H1 (cell line): ENCODE data around the gene NOXO1. TPM values are rescaled to one million over a fixed set of nuclear protein-coding genes. Genes with fewer than 3 reads are reported as not detected.

Source experiments
- CTCF ChIA-PET: fragments of 300-600 bp; sonication (Branson Sonifier 250); formaldehyde crosslinking; loops from one replicate; lab custom pipeline; 2021; ENCODE audit not compliant: partially characterized antibody; lab: Charles Lee
- POLR2A ChIA-PET: fragments of 300-600 bp; sonication (Branson Sonifier 250); formaldehyde crosslinking; loops from one replicate; lab custom pipeline; 2021; ENCODE audit warnings: inconsistent platforms; ENCODE audit not compliant: partially characterized antibody; lab: Charles Lee
- DNase-seq, 2 experiments: peaks; one replicate each; pipeline versions ENCODE4 v3.0.0 to v3.0.0-alpha.2; 2010 to 2022; ENCODE audit warnings: low spot score in 2 of 2, low read depth in 1 of 2, mixed read lengths in 1 of 2
- FAIRE-seq: peaks from 2 replicates; lab custom pipeline; 2011; peaks lifted over from hg19 to GRCh38; lab: Jason Lieb, UNC
- H2AFZ ChIP-seq: 2 replicates; pipeline ENCODE4 v1.8.1; 2012; ENCODE audit warnings: low read length, inconsistent platforms
- H2AK5ac ChIP-seq: 2 replicates; pipeline ENCODE4 v1.6.1; 2013; ENCODE audit warnings: low read depth, low read length
- H2BK120ac ChIP-seq: replicated peaks from 2 replicates; pipeline ENCODE3; 2013; ENCODE audit warnings: low read depth, low read length, inconsistent platforms
- H2BK12ac ChIP-seq: 2 replicates; pipeline ENCODE4 v1.6.1; 2013; ENCODE audit warnings: low read depth, low read length
- H2BK15ac ChIP-seq: 2 replicates; pipeline ENCODE4 v1.6.1; 2013; ENCODE audit warnings: low read length
- H2BK20ac ChIP-seq: 2 replicates; pipeline ENCODE4 v1.6.1; 2013; ENCODE audit warnings: low read length
- H2BK5ac ChIP-seq: 2 replicates; pipeline ENCODE4 v1.6.1; 2013; ENCODE audit warnings: low read depth, low read length
- H3K14ac ChIP-seq: 2 replicates; pipeline ENCODE4 v1.6.1; 2013; ENCODE audit warnings: inconsistent platforms; ENCODE audit not compliant: insufficient read length
- H3K18ac ChIP-seq: 2 replicates; pipeline ENCODE4 v1.6.1; 2013; ENCODE audit warnings: low read length; ENCODE audit errors: extremely low read depth
- H3K23ac ChIP-seq: 2 replicates; pipeline ENCODE4 v1.6.1; 2013; ENCODE audit warnings: inconsistent platforms; ENCODE audit not compliant: insufficient read length
- H3K23me2 ChIP-seq: 2 replicates; pipeline ENCODE4 v1.6.1; 2013; ENCODE audit warnings: low read depth, low read length
- H3K27ac ChIP-seq: 2 replicates; pipeline ENCODE4 v1.6.1; 2011; ENCODE audit warnings: low read depth, low read length, inconsistent platforms
- H3K27me3 ChIP-seq, 4 experiments: replicated peaks in 1 of 4; 1 replicate in 1 of 4; 2 replicates in 3 of 4; pipeline versions ENCODE4 v1.6.1 to v1.8.1; 2011 to 2013; ENCODE audit warnings: low read length in 3 of 4, mild to moderate bottlenecking in 3 of 4, inconsistent platforms in 2 of 4, mixed read lengths in 2 of 4, moderate library complexity in 1 of 4; ENCODE audit not compliant: control insufficient read depth in 3 of 4, insufficient read depth in 3 of 4; ENCODE audit errors: extremely low read depth in 1 of 4
- H3K36me3 ChIP-seq, 4 experiments: 2 replicates each; pipeline versions ENCODE4 v1.6.1 to v1.8.1; 2011 to 2013; ENCODE audit warnings: mild to moderate bottlenecking in 4 of 4, low read length in 3 of 4, moderate library complexity in 2 of 4, control low read depth in 1 of 4, inconsistent platforms in 1 of 4; ENCODE audit not compliant: insufficient read depth in 4 of 4, control insufficient read depth in 2 of 4
- H3K4ac ChIP-seq: replicated peaks from 2 replicates; pipeline ENCODE3; 2013; ENCODE audit warnings: low read length, low read depth, mixed read lengths, inconsistent platforms; ENCODE audit not compliant: insufficient read length
- H3K4me1 ChIP-seq, 4 experiments: replicated peaks in 1 of 4; 1 replicate in 1 of 4; 2 replicates in 3 of 4; pipeline versions ENCODE4 v1.6.1 to v1.8.1; 2011 to 2013; ENCODE audit warnings: low read length in 3 of 4, inconsistent platforms in 2 of 4, mixed read lengths in 1 of 4; ENCODE audit not compliant: insufficient read depth in 4 of 4, control insufficient read depth in 3 of 4
- H3K4me2 ChIP-seq, 2 experiments: 2 replicates each; pipeline versions ENCODE4 v1.6.1 to v1.8.1; 2011 to 2013; ENCODE audit warnings: low read depth in 2 of 2, low read length in 2 of 2, control low read depth in 1 of 2, inconsistent platforms in 1 of 2, mild to moderate bottlenecking in 1 of 2; ENCODE audit not compliant: insufficient read depth in 1 of 2
- H3K4me3 ChIP-seq, 4 experiments: fragments of 200-600, 300-600 bp in 1 of 4; sonication (generic), shearing (Covaris generic), sonication (Bioruptor Twin) in 1 of 4; 2 replicates each; pipeline versions ENCODE4 v1.5.1 to v1.8.1; 2011 to 2016; ENCODE audit warnings: low read length in 4 of 4, low read depth in 3 of 4, control low read depth in 2 of 4, inconsistent platforms in 2 of 4, mild to moderate bottlenecking in 2 of 4, mixed read lengths in 1 of 4, moderate library complexity in 1 of 4; ENCODE audit not compliant: insufficient read depth in 2 of 4; ENCODE audit errors: extremely low read depth in 1 of 4
- H3K56ac ChIP-seq: replicated peaks from 2 replicates; pipeline ENCODE3; 2013; ENCODE audit warnings: low read depth, mild to moderate bottlenecking, mixed read lengths, low read length, inconsistent platforms; ENCODE audit not compliant: insufficient read length
- H3K79me1 ChIP-seq: 2 replicates; pipeline ENCODE4 v1.6.1; 2013; ENCODE audit warnings: low read depth, low read length, control low read depth
- H3K79me2 ChIP-seq, 2 experiments: 2 replicates each; pipeline versions ENCODE4 v1.6.1 to v1.8.1; 2012 to 2013; ENCODE audit warnings: low read length in 2 of 2, mild to moderate bottlenecking in 2 of 2, inconsistent platforms in 1 of 2; ENCODE audit not compliant: insufficient read depth in 2 of 2, control insufficient read depth in 1 of 2
- H3K9ac ChIP-seq, 4 experiments: replicated peaks in 1 of 4; 1 replicate in 1 of 4; 2 replicates in 3 of 4; pipeline versions ENCODE4 v1.6.1 to v1.8.1; 2011 to 2013; ENCODE audit warnings: low read depth in 3 of 4, low read length in 3 of 4, control low read depth in 2 of 4, mild to moderate bottlenecking in 2 of 4, moderate library complexity in 2 of 4, inconsistent platforms in 1 of 4; ENCODE audit errors: extremely low read depth in 1 of 4
- H3K9me3 ChIP-seq, 2 experiments: 2 replicates each; pipeline versions ENCODE4 v1.6.1 to v1.8.1; 2012 to 2013; ENCODE audit warnings: mild to moderate bottlenecking in 2 of 2, moderate library complexity in 2 of 2, control low read depth in 1 of 2, inconsistent platforms in 1 of 2, low read depth in 1 of 2, low read length in 1 of 2, mixed read lengths in 1 of 2; ENCODE audit not compliant: insufficient read depth in 2 of 2
- H4K20me1 ChIP-seq, 2 experiments: replicated peaks in 1 of 2; 2 replicates each; pipeline versions ENCODE3 to v1.8.1; 2011 to 2013; ENCODE audit warnings: inconsistent platforms in 2 of 2, low read length in 2 of 2, mild to moderate bottlenecking in 1 of 2; ENCODE audit not compliant: insufficient read depth in 2 of 2, control insufficient read depth in 1 of 2
- H4K5ac ChIP-seq: 2 replicates; pipeline ENCODE4 v1.6.1; 2013; ENCODE audit warnings: low read length, low read depth, mixed read lengths, inconsistent platforms; ENCODE audit not compliant: insufficient read length
- H4K8ac ChIP-seq: 2 replicates; pipeline ENCODE4 v1.8.0; 2013; ENCODE audit warnings: mild to moderate bottlenecking, moderate library complexity, low read length, inconsistent platforms; ENCODE audit not compliant: insufficient read depth; ENCODE audit errors: extremely low read depth
- H4K91ac ChIP-seq: replicated peaks from 2 replicates; pipeline ENCODE3; 2013; ENCODE audit warnings: low read length, mixed read lengths, inconsistent platforms; ENCODE audit not compliant: insufficient read length
- BACH1 ChIP-seq: IDR thresholded peaks from 2 replicates; pipeline ENCODE4 v1.6.1; 2012; ENCODE audit warnings: low read length, improper control_type of control experiment
- CBX5 ChIP-seq: fragments of 300-800, 300-1000 bp; sonication (generic); IDR thresholded peaks from 2 replicates; pipeline ENCODE4 v1.7.1; 2016; ENCODE audit warnings: antibody characterized with exemption, low read length, low read depth
- CBX8 ChIP-seq: fragments of 300-800, 300-1000 bp; sonication (generic); IDR thresholded peaks from 2 replicates; pipeline ENCODE4 v1.7.1; 2016; ENCODE audit warnings: low read depth, low read length, borderline replicate concordance
- EGR1 ChIP-seq: IDR thresholded peaks from 2 replicates; pipeline ENCODE4 v1.6.1; 2011; ENCODE audit warnings: low read depth, low read length, borderline replicate concordance
- FOSL1 ChIP-seq: IDR thresholded peaks from 2 replicates; pipeline ENCODE4 v1.6.1; 2011; ENCODE audit warnings: mild to moderate bottlenecking, low read depth, low read length, moderate library complexity; ENCODE audit not compliant: insufficient read depth
- KDM1A ChIP-seq: fragments of 200-600, 300-600 bp; sonication (generic); IDR thresholded peaks from 2 replicates; pipeline ENCODE4 v1.7.1; 2016; ENCODE audit warnings: mild to moderate bottlenecking, low read length, borderline replicate concordance
- MAX ChIP-seq: IDR thresholded peaks from 2 replicates; pipeline ENCODE4 v1.6.1; 2012; ENCODE audit warnings: inconsistent platforms
- NRF1 ChIP-seq: IDR thresholded peaks from 2 replicates; pipeline ENCODE4 v1.6.1; 2011; ENCODE audit warnings: mild to moderate bottlenecking, low read depth, low read length, improper control_type of control experiment
- POLR2A ChIP-seq, 2 experiments: IDR thresholded peaks; 1 replicate in 1 of 2; 2 replicates in 1 of 2; pipeline ENCODE4 v1.6.1; 2011; ENCODE audit warnings: low read depth in 2 of 2, low read length in 2 of 2, mild to moderate bottlenecking in 2 of 2; ENCODE audit errors: control extremely low read depth in 1 of 2
- RAD21 ChIP-seq, 2 experiments: IDR thresholded peaks in 1 of 2; conservative IDR thresholded peaks in 1 of 2; 2 replicates each; pipeline ENCODE4 v1.6.1; 2011; ENCODE audit warnings: low read depth in 2 of 2, low read length in 2 of 2, improper control_type of control experiment in 1 of 2, inconsistent platforms in 1 of 2, mild to moderate bottlenecking in 1 of 2, moderate library complexity in 1 of 2
- TAF7 ChIP-seq: optimal IDR thresholded peaks from 2 replicates; pipeline ENCODE3; 2011; ENCODE audit warnings: low read depth, mild to moderate bottlenecking, inconsistent platforms, low read length, moderate library complexity, borderline replicate concordance
- WGBS, 2 experiments: shearing (Covaris generic) in 1 of 2; methylation state at CpG; one replicate each; pipeline versions ENCODE4 v1.1.6 to v1.1.7; 2013 to 2015; ENCODE audit warnings: low lambda C conversion rate in 2 of 2, mixed read lengths in 2 of 2, inconsistent platforms in 1 of 2, low coverage in 1 of 2, missing lambda C conversion rate in 1 of 2; ENCODE audit not compliant: insufficient replicate concordance in 2 of 2, insufficient coverage in 1 of 2, insufficient read length in 1 of 2; ENCODE audit errors: extremely low coverage in 1 of 2, missing lambda C conversion rate in 1 of 2; 5-methylcytosine and 5-hydroxymethylcytosine counted together
- polyA plus RNA-seq, 7 experiments: library from polyadenylated mRNA; depleted of rRNA in 3 of 7; stranded (reverse) in 5 of 7; unstranded in 2 of 7; fragments of >200 nt in 5 of 7; fragments of 200-250 nt in 2 of 7; gene quantifications; 1 replicate in 5 of 7; 2 replicates in 1 of 7; 4 replicates in 1 of 7; pipeline versions ENCODE4 v1.2.1 to v1.2.3, GENCODE V29; 2011 to 2013; ENCODE audit warnings: missing spikeins in 2 of 7, mixed read lengths in 2 of 7
- total RNA-seq: library from RNA; stranded (reverse); fragmentation: NEBNext Ultra II Directional; extraction: Animal tissue kit (Norgen Biotek cat#: 25700); gene quantifications from 2 replicates; pipeline ENCODE4 v1.2.1, GENCODE V29; 2021

Gene NOXO1
- total and polyA plus RNA-seq, 2 of the 8 experiments (the other 6 are each of a cell fraction or from before 2014, with no cell fraction given): 1.3 to 2.5 TPM

- Histone ChIP-seq H3K27me3 (peaks cover 8 to 40% (median 39%) of the 10 kb centered on the region in 4 experiments; a peak in 6 of 7 replicates), H3K9ac (peak overlapping the region in 1 of 4 experiments; percentile 22; a peak in 4 of 7 replicates)
- no peak for TF ChIP-seq BACH1
- peak in 1 of 2 experiments; percentile 22; a peak in 1 of 3 replicates for TF ChIP-seq POLR2A (IDR thresholded peaks at IDR 0.05; ENCODE audit: control extremely low read depth in 1 of 2, low read depth in 2 of 2, low read length in 2 of 2)
- no peak for TF ChIP-seq FOSL1
- no peak for TF ChIP-seq NRF1
- peak; percentile 36; the same call in 1 of the 2 replicates for TF ChIP-seq MAX
- no peak for TF ChIP-seq CBX8
- TF ChIP-seq CBX5: no peak
- TF ChIP-seq KDM1A: no peak
- peak; percentile 14 for TF ChIP-seq TAF7
- TF ChIP-seq EGR1: no peak
- TF ChIP-seq RAD21 (IDR thresholded peaks at IDR 0.05 in 1 of 2, conservative IDR thresholded peaks at IDR 0.05 in 1 of 2; ENCODE audit: low read depth in 2 of 2, low read length in 2 of 2): no peak
Observed at GRCh38 chr16:1979271-1980029, 1.8 kb downstream of the NOXO1 start.

More at GRCh38 chr16:1979271-1980029, 1.8 kb downstream of the NOXO1 start:
- H2BK5ac ChIP-seq: peak overlapping the region; percentile 60; the same call in 1 of the 2 replicates
- DNase-seq (peak in 1 of 2 experiments; percentile 87), FAIRE-seq (no peak)
- ChIA-PET POLR2A (interaction anchor here (0.8 to 28.2 kb wide), 17 partner anchors 8 to 175 kb away, joined by 3 to 736 read pairs (median 4); partner anchors contain the start of genes MSRB1, NDUFB10, RNF151 and RPS2), CTCF (interaction anchor here (0.5 to 1.5 kb wide), 2 partner anchors 25 to 52 kb away, joined by 3 to 4 read pairs; no protein-coding TSS in a partner anchor)
- H2BK12ac ChIP-seq: 0 out of 2 replicates have a peak overlapping the region, but pooled peaks have one; percentile 60
- peak overlapping the region; percentile 55 for H4K91ac ChIP-seq
- H3K36me3 ChIP-seq: peaks cover 11 to 32% (median 20%) of the 10 kb centered on the region in 4 experiments; a peak in 7 of 8 replicates
- 0 out of 2 replicates have a peak overlapping the region, but pooled peaks have one; percentile 13 for H2AK5ac ChIP-seq
- H3K14ac ChIP-seq: no peak overlapping the region
- H3K18ac ChIP-seq: peak overlapping the region; percentile 78
- peak overlapping the region; percentile 64 for H4K5ac ChIP-seq
- H3K4me2 ChIP-seq: peak overlapping the region; percentile 87 to 91
- no peak overlapping the region for H3K27ac ChIP-seq
- peak overlapping the region; percentile 83 for H4K8ac ChIP-seq
- no peak overlapping the region for H2BK20ac ChIP-seq
- peak overlapping the region; percentile 78 for H3K4ac ChIP-seq
- H3K9me3 ChIP-seq: no peaks in the 10 kb centered on the region
- peaks cover 2 to 22% of the 10 kb centered on the region in 2 experiments for H4K20me1 ChIP-seq
- H3K4me3 ChIP-seq: peak overlapping the region; percentile 31 to 61 (median 38)
- no peak overlapping the region for H2BK15ac ChIP-seq
- peaks cover 3 to 30% (median 25%) of the 10 kb centered on the region in 4 experiments for H3K4me1 ChIP-seq
- 0 out of 4 replicates have a peak, but pooled peaks cover 0 to under 1% of the 10 kb centered on the region in 2 experiments for H3K79me2 ChIP-seq
- WGBS, 2 experiments: 9% methylated on average over 33 of the region's 70 CpGs; no CpG with 5 or more reads in 1 of the 2 experiments
- H2AFZ ChIP-seq: no peak overlapping the region
- H3K23me2 ChIP-seq: peaks cover 22% of the 10 kb centered on the region
- H2BK120ac ChIP-seq: no peak overlapping the region
- H3K23ac ChIP-seq: no peak overlapping the region
- H3K56ac ChIP-seq: no peak overlapping the region
- no peaks in the 10 kb centered on the region for H3K79me1 ChIP-seq
